UCSD-AML1 (cell line): ENCODE data around the gene KAT14.
"Not testable (repeated sequence)": the region's sequence is repeated elsewhere in the genome, so short reads cannot be mapped to it uniquely, and the experiment has no call there.

Experiments
- DNase-seq: peaks from one replicate; lab custom pipeline; 2025; ENCODE audit not compliant: unreplicated experiment; lab: John Stamatoyannopoulos, UW

Gene KAT14

DNA sequence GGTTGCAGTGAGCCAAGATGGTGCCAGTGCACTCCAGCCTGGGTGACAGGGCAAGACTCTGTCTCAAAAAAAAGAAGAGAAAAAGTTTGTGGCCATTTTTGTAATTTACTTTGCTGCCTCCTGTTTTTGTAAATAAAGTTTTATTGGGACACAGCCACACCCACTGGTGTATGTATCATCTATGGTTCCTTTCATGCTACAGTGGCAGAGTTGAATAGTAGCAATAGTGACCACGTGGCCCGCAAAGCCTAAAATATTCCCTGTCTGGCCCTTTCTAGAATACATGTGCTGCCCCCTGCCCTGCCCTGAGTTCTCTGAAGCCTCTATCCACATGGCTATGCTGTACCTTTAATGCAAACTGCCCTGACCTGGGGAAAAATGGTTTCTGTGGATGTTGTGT is 75.3 kb downstream of the KAT14 start:
- DNase-seq = no peak

DNA sequence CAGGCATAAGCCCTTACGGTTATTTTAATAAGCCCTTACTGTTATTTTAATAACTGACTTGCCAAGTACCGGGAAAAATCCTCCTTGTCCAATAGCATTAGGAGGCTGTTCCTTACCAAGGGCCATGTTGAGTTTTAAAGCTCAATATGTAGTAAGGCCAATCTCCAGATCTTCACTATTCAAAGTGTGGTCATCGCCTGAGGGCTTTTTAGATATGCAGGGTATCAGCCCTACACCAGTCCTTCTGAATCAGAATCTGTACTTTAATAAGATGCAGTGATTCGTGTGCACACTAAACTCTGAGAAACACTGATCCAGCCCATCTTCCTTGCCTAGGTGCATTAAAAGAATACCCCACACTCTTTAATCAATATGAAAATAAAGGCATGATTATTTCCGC is 77.9 kb downstream of the KAT14 start:
- DNase-seq = no peak

DNA sequence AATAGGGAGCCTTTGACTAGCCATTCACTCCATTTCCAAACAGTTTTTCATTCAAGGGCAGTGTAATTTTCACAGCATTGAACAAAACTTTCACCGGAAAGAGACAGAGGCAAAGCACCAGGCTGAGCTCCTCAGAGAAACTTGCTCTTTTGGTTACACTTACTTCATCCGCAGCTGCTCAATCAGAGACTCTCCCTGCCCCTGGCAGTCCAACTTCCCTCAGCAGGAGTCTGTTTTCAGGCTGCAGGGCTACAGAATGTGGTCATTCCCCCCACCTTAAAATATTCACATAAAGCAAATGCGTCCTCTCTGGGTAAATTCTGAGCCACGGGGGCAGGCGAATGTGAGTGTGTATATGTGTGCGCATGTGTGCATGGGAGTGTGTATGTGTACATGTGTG is 80.6 kb downstream of the KAT14 start:
- DNase-seq = no peak

DNA sequence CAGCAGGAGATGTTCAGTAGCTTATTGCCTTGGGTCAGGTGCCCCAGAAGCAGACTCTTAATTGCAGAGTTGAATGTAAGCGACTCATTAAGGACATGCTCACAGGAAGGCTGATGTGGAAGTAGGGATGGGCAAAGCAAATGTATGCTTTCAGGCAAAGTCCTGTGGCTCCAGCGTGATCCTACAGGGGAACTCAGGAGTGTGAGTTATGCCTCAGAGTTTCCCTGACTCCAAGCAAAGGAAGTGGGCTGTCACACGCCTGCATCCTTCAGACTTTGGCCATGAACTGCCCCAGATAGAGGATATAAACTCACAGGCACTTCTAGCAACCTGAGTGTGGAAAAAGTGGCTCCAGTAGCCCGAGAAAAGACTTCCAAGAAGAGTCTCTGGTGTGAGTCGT is 85.7 kb downstream of the KAT14 start:
- no peak for DNase-seq

DNA sequence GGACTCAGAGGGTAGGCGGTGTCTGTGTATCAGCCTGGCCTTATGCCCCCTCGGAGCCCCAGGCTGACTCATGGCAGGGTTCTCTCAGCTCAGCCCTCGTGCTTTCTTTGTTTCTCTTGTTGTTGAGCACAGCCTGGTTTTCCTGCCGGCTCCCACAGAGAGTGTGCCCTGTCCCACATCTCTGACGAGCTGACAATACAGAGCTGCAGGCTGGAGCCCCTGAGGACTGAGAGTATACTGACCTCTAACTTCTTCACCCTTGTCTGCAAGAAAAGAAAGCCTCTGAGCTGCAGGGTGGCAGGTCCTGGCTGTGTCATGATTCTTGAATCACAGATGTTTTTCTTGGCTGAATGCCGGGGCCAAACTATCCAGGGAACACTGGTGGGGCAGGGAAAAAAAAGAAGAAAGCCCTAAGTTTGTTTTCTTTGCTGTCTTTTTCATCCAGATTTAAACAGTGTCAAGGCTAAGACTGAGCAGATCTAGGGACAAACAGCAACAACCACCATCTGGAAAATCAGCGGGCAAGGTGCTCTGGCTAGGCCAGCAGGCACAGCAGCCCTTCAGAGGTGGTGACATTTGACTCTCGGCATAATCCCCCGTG is 87.4 kb downstream of the KAT14 start:
- DNase-seq = no peak

DNA sequence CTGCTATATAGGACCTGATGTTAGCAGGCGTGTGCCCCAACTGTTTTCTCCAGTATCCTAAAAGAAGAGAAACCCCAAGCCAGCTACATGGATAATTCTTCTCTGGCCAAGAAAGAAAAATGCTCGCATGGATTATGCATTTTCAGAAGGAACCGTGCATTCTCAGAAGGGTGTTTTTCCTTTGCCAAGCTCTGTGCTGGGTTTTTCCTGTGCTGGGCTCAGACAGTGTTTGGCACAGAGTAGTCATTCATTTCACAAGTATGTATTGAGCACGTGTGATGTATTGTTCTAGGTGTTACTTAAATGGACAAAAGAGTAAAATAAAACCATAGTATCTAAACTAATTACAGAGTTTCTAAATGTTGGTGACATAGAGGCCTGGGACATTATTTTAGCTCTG is 88.0 kb downstream of the KAT14 start:
- no peak for DNase-seq

DNA sequence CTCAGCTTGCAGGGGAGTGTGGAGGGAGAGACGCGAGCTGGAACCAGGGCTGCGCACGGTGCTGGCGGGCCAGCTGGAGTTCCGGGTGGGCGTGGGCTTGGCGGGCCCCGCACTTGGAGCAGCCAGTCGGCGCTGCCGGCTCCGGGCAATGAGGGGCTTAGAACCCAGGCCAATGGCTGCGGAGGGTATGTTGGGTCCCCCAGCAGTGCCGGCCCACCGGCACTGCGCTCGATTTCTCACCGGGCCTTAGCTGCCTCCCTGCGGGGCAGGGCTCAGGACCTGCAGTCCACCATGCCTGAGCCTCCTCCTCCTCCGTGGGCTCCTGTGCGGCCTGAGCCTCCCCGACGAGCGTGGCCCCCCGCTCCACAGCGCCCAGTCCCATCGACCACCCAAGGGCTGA is 89.1 kb downstream of the KAT14 start:
- DNase-seq = not testable (repeated sequence)

DNA sequence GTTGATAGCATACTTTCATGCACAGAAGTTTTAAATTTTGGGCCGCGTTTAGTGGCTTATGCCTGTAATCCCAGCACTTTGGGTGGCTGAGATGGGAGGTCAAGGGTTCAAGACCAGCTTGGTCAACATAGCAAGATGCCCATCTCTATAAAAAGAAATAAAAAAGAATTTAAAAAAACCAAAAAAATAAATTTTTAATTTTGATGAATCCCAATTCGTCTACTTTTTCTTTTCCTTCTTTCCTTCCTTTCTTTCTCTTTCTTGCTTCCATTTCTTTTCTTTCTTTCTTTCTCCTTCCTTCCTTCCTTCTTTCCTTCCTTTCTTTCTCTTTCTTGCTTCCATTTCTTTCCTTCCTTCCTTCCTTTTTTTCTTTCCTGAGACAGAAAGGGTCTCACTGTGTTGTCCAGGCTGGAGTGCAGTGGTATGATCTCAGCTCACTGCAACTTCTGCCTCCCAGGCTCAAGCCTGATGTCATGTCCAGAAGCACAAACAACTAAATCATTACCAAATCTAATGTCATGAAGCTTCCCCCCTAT is 95.8 kb downstream of the KAT14 start:
- DNase-seq = no peak
